CD4-positive, alpha-beta T cell treated with Interleukin-10 for 1 hour (primary cell): ENCODE measurements around the gene CDH23.

Source experiments
- DNase-seq: peaks from one replicate; pipeline ENCODE4 v3.0.0-alpha.2; 2020

Gene CDH23

DNA sequence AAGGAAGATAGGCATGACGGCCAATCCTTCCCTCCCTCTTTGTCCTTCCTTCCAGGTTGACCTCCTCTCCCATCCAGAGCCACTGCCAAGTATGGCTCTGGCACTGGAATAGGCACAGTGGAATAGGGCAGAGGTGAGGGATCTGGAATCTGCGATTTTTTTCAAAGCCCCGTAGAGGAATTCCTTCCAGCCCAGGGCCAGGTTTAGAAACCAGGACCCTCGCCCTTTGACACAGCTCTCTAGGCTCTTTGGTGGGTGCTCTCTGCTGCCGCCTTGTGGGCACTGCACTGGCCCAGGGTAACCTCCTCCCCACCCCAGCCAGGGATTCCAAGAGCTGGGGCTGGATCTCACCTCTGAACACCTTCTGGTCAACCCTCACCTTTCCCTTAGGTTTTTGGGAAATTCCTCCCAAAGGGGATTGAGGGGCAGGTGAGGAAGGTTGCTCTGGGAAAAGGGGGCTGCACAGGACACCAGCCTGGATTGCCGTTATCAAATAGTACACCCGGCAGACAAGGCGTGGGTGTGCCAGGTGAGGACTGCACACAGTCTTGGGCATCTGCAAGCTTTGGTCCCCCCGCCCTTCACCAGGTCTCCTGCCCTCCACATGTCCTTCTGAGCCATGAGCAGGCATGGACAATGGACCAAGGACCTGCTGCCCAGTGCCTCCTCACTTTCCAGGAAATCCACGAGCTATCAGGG lies 300.1 kb downstream of the CDH23 start:
- DNase-seq = peak; percentile 69

DNA sequence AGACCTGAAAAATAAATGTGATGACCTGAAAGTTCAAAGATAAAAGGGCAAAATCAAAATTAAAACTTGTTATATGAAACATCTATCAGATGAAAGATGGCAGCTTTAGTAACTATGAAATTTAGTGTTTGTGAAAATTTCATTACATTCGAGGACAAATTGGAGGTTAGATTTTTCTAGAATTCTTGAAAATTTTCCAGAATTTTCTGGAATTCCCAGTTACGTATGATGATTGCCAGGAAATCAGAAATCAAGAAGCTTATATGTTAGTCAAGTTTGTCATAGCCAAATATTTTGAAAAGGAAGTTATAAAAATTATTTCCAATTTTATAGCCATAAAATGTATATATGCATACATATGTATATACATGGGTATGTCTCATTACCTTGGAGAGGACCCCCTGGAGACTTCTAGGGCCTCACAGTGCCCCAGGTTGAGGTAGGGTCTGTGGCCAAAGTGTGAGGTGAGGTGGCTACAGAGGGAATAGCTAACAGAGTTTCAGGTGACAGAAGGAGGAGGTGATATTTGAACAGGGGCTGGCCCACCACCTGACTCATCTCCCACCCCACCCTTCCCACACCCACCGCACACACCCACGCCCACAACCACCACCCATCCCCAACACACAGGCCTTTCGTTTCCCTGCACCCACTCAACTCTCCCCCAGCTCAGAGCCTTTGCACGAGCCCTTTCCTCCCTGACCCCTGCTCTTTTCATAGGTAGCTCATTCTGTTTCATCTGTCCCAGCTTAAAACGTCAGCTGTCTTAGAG lies 301.4 kb downstream of the CDH23 start:
- peak; percentile 50 for DNase-seq

DNA sequence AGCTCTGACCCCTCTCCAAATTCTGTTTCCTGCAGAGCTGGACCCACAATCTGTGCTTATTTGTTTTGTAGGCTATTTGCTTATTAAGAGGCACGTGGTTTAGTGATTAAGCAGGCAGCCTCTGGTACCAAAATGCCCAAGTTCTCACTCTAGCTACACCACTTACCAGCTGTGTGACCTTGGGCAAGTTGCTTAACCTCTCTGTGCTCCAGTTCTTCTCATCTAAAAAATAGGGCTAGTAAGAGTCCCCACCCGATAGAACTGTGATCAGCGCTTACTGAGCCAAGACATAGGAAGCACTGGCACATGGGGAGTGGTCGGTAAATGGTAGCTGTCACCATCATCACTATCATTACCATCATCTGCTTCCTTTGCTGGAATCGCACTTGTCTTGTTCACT lies 302.0 kb downstream of the CDH23 start:
- no peak for DNase-seq

DNA sequence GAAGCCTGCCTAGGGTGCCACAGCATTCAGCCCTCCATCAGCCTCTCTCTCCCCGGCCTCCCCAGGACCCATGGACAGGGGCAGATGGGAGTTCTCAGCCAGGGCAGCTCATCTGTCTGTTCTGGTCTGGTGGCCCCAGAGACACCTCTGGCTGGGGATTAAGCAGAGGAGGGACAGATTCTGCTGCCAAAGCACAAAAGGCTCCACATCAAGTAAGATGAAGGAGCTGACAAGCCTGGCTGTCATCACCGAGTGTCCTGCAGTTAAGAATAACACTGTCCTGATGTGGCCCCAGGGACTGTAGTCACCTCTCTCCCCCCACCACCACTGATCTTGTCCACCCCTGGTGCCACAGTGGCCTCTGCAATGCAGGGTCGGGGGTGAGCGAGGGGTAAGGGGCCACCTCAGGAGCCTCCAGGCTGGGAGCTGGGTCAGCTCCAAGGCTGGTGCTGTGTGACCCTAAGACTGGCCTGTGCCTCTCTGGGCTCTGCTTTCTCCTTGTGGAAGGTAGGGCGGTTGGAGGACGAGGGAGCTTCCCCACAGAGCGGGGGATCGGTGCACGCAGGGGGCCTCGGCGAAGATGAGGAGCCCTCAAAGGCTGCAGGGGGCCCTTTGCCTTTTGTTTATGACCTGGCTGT lies 304.1 kb downstream of the CDH23 start:
- no peak for DNase-seq

DNA sequence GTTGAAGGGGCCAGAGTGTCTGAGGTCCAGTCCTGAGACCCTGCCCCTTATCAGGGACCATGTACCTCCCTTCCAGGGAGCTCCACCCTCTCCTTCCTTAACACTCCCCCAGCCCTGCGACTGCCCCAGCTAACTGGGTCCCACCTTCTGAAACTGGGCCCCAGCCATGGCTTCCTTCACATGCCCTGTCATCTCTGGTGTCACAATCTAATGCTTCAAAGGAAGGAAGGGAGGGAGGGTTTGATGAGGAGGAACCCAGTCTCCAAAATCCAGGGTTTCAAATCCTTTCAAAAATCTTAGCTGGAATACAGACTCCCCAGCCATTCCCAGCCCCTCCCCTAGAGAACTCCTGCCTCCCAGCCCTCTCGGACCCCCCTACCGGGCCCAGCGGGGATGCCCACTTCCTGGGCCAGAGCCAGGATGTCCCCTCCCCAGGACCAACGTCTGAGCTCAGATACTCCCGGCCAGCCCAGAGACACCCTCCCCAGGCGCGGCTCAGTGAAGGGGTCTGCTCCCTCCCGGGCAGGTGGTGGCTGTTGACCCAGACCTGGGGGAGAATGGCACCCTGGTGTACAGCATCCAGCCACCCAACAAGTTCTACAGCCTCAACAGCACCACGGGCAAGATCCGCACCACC lies 304.9 kb downstream of the CDH23 start:
- no peak for DNase-seq

DNA sequence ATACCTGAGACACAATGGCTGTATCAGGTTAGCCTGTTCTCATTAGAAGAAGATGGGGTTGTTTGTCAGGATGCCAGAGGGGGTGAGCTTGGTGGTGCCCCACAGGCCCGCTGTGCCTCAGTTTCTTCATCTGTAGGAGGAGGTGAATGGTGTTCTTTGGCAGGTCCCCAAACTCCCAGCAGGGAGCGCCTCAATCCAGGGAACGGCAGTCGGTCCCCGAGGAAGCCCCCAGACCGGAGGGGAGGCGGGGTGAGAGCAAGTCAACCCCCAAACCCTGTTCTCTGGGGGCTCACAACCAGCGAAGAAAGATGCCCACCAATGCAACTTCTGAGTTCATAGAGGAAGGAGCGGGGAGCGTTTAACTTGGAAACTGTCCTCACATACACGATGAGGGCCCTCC lies 306.9 kb downstream of the CDH23 start:
- DNase-seq = no peak

DNA sequence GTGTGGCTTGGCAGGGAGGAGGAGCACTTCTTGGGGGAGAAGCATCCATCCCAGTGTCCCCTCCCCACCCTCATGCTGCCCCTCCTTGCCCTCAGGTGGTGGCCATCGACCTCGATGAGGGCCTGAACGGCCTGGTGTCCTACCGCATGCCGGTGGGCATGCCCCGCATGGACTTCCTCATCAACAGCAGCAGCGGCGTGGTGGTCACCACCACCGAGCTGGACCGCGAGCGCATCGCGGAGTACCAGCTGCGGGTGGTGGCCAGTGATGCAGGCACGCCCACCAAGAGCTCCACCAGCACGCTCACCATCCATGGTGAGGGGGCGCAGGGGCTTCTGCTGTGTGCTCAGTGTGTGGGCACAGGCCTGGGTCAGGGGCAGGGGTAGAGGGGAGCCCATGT lies 308.1 kb downstream of the CDH23 start:
- DNase-seq = no peak

DNA sequence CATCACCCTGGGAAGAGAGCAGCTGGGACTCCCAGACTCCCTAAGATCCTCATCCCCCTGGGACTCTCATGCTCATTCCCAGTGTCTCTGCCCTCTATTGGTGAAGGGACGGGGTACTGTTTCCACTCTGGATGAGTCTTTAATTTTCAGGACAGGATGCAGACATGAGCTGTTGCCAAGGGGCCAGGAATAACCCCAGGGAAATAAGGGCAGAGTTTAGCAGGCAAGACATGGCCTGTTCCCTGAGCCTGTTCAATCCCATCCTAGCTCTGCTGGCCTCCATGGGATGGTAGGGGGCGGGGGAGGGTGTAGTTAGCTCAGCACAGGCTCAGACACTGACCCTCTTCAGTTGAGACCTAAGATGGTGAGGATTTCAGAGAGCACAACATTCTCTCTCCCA lies 308.9 kb downstream of the CDH23 start:
- DNase-seq = no peak

DNA sequence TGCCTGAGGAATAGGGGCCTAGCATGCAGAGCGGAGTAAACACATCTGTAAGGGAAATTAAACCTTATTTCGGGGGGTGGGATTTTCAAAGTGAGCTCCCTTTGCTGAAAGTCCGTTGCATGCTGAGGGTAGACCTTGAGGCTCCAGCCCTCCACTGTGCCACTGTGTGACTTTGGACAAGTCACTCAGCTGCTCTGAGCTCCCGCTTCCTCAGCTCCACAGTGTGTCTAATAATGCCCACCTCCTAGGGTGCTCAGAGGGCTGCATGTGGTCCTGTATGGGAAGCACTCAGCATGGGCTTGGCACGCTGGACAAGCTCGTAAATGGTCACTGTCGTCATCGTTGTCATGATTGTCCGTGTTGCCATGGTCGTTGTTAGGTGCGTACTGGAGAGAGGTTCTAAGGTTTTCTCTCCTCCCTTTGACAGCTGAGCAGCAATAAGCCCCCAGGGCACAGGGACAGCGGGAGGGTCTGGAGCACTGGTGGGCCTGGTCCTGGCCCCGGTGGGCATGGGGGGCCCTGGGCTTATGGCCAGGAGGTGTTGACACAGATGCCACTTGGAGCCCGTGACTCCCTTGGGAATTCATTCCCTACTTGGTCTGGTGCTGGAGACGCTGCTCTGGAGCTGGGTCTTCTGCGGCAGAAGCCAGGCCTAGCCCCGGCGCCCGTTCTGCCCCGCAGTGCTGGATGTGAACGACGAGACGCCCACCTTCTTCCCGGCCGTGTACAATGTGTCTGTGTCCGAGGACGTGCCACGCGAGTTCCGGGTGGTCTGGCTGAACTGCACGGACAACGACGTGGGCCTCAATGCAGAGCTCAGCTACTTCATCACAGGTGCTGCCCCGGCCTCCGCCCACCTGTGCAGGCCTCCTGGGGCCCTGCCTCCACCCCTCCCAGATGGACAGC lies 309.7 kb downstream of the CDH23 start:
- DNase-seq = no peak

DNA sequence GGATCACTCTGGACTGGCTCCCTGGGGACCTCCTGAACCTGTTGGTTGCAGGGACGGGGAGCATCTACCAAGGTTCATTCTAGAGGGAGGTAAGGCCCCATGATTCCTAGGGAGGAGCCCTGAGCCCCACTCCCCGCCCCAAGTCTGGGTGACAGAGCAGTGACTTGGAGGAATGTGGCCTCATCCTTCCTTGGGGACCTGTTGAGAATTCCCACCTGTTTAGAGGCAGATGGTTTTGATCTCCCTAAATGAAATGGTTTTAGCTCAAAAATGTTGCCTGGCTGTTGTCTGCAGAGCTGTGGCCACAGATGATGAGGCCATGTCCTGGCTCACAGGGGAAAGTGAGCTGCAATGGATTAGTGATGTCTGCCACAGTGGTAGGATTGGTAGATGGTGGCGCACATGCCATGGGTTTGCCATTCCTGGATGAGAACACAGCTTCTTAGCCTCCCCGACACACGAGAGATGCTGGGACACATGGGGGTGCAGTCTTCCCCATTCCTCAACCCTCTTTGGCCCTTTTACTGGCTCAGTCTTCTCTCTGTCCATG lies 310.6 kb downstream of the CDH23 start:
- no peak for DNase-seq

DNA sequence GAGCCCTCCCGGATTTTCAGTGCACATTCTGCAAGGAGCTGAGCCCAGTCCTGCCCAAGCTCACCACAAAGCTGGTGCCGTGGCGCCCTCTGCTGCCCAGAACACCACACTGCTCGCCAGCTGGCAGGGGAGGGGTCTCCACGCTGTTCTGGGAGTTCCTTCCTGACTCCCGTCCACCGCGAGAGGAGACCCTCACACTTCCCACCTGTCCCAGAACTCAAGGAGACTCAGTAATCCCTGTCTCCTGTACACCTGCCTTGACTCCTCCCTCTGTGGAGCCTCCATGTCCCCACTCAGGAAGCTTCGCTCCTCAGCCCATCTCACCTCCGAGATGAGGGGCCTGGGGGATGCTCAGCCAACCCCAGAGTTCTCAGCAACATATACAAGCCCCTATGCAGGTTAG lies 311.6 kb downstream of the CDH23 start:
- peak; percentile 74 for DNase-seq

DNA sequence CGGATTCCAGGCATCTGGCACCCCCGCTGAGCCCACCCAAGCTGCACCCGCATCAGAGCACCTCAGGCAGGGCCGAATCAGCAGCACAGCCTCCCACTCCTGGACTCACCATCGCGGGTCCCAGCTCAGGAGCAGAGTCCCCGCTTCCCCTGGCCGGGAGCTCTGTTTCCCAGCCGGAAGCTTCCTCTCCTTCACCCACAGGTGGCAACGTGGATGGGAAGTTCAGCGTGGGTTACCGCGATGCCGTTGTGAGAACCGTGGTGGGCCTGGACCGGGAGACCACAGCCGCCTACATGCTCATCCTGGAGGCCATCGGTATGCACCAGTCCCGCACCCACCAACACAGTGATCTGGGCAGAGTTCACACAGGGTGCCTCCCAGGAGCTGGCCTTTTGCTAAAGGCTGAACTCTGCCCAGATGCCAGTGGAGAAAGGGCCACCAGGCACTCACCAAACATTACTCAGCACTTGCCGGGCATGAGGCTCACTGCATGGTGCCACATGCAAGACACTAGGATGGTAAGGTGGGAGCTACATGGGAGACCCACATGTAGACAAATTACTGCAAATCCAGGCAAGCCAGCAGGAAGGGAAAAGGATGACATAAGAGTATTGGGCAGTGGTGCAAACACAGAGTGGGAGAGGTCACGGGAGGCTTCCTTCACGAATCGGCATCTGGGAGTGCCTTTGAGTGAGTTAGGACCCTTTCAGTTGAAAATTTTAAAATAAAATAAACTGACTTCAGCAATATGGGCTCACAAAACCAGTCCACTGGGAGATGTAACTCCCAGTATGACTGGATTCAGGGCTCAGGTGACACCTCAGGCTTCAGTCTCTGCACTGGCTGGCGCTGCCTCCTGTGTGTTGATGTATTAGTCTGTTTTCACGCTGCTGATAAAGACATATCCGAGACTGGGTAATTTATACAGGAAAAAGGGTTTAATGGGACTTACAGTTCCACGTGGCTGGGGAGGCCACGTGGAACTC lies 312.5 kb downstream of the CDH23 start:
- DNase-seq = no peak

DNA sequence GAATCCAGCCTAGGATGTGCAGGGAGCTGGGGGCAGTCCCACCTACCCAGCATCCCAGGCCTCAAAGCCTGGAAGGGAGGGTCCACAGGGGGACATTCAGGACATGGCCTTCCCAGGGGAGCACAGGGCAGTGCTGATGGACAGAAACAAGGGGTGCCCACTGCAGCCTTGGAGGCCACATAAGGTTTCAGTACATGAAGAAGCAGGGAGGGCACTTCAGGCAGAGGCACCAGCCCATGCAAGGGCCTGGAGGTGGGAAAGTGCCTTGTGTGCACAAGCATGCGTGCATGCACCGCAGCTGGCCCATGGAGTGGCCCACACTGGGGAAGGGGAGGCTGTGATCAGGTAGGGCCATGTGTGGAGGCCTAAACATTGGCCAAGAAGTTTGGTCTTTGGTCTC lies 313.8 kb downstream of the CDH23 start:
- DNase-seq = no peak

DNA sequence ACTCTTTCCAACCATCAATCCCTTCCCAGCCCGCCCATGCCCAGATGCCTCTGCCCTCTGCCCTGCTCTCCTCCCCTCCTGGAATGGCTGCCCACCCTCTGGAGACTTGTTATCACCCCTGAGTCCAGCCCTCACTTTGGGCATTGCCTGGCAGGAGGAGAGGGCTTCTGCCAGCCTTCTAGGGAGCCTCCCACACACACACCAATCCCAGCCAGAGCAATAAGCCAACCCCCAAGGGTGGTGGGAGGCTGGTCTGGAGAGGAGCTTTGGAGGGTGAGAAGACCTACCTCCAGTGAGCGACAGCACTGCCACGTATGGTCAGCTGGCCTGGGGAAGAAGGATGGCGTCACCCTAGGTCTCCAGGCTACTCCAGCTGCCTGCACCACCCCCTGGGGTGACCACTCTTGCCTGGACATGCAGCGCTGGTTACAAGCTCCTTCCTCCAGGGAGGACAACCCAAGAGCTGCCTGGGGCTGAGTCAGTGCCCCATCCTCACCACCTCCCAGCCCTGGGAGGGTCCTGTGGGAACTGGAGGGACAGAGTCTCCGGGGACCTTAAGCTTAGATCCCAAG lies 314.4 kb downstream of the CDH23 start:
- DNase-seq = no peak

DNA sequence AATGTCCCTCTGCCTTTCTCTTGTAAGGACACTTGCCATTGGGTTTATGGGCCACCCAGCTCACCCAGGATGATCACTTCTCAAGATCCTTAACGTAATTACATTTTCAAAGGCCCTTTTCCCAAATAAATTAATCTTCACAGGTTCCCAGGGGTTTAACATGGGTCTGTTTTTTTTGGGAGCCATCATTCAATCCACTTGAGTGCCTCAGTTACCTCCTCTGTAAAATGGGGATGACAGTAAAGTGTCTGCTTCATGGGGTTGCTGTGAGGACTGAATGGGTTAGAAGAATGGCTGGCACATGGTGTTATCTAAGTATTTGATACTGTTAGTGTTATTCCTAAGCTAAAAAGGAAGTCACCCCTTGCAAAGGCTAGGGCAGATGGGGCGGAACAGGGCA lies 315.4 kb downstream of the CDH23 start:
- no peak for DNase-seq

DNA sequence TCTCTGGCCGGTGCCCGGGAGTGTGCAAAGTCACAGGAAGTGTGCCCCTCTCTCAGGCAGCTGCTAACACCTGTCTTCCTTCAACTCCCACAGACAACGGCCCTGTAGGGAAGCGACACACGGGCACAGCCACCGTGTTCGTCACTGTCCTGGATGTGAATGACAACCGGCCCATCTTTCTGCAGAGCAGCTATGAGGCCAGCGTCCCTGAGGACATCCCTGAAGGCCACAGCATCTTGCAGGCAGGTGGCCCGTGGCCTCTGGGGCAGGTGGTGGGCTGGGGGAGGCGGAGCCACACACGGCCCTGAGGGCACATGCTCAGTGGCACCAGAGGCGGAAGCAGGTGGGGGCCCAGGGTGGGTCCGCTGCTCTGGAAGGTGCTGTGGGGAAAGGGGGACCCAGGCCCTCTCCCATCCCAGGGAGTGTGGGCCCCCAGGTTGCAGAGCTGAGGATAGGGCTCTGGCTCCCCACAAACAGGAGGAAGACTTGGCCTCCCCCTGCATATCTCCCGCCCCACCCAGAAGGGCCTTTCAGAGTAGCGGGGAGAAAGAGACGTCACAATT lies 315.9 kb downstream of the CDH23 start:
- DNase-seq = no peak

DNA sequence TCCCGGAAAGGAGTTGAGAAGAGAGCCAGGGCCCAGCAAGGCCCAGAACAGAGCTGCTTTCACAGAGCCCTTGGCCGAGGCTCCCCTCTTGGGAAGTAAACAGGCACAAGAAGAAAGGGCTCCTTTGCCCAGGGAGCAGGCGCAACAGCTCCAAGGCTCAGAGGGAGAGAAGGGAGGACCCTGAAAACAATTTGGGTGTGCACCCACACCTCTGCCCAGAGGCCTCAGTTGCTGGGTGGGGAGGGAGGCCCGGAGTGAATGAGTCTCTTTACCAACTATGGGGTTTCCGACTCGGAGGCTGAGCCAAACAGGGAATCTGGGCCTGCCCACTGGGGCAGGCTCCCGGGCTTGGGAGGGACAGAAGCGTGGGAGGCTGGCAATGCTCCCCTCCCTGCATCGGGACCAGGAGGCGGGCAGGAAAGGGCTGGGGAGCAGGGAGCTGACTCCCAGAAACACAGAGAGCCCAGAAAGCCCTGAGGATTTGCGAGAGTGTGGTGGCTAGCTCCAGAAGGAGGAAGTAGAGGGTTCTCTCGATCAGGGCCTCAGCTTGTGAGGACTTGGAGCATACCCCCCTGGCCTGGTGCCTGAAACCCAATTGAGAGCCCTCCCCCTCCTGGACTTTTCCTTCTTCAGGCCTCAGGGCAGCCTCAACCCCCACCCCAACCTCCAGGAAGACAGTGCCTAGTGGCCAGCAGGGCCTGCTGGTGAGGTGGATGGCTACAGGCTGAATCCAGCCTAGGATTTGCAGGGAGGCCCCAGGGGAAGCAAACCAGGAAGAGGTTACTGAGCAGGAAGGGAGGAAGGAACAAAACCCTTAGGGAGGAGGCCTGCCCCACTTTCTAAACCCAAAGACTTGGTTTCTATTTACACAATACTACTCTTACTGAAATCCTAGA lies 316.7 kb downstream of the CDH23 start:
- DNase-seq = peak; percentile 67

DNA sequence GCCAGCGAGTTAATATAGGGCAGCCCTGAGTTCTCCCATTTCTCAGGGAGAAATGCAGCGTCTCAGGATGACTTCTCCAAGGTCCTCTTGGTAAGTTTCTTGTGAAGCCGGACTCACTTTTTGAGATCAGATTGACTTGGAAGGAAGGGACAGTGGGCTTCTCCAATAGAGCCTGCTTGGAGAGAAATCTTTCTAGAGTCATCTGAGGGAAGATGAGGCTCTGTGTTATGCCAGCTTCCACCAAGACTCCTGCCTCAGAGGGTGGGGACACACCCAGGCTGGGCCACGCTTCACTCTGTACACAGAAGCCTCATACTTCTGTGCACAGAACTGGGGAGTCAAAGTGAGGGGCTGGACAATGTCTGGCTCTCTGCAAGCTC lies 317.3 kb downstream of the CDH23 start:
- DNase-seq = no peak

DNA sequence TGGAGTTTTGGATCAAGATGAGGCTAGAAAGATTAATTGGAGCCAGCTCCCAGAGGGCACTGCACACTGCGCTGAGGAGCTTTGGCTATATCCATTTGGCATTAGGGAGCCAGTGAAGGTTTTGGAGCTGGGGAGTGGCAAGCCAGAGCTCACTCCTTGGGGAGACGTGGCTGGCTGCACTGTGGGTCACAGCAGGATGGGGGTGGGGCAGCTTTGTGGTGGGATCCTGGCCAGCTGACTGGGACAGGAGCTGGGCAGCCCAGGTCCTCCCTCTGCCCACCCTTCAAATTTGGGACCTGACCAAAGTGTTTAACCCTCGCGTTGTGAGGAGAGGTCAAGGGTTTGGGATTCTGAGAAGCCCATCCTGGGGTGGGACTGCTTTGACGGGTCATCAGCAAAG lies 317.9 kb downstream of the CDH23 start:
- no peak for DNase-seq
